Stimulated activated CD4-positive, alpha-beta T cell treated with anti-CD3 and anti-CD28 coated beads, Interleukin-2, amount 100 ng/mL, for 48 hours (primary cell): ENCODE data around the gene PCDHA3.
"Not testable (repeated sequence)": the region's sequence is repeated elsewhere in the genome, so short reads cannot be mapped to it uniquely, and the experiment has no call there.

Experiments
- DNase-seq, 2 donors: peaks; one replicate each; pipeline ENCODE4 v3.0.0-alpha.2; 2020

The PCDHA3 gene

DNA sequence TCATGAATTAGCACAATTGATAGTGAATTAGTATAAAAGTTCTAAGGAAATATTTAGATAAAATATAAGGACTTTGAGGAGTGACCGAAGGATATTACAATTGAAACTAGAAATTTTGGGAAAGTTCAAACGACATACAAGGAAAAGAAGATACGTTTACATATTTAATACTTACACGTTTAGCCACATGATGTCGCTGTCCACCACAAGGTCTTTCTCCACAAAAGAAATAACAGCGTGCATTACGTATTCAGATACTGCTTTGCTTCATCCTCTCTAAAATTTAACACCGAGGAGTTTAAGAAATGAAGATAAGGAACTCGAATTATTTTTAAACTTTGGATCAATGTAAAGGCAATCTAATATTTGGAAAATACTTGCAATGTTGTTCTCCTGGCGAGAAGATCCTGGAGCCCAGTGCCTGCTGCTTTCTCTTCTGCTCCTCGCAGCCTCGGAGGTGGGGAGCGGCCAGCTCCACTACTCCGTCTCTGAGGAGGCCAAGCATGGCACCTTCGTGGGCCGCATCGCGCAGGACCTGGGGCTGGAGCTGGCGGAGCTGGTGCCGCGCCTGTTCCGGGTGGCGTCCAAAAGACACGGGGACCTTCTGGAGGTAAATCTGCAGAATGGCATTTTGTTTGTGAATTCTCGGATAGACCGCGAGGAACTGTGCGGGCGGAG lies at the start of gene PCDHA3:
Gene PCDHA3, plus strand, starts transcription at position 242 of the 678 bp plus-strand sequence.
- DNase-seq: no peak

DNA sequence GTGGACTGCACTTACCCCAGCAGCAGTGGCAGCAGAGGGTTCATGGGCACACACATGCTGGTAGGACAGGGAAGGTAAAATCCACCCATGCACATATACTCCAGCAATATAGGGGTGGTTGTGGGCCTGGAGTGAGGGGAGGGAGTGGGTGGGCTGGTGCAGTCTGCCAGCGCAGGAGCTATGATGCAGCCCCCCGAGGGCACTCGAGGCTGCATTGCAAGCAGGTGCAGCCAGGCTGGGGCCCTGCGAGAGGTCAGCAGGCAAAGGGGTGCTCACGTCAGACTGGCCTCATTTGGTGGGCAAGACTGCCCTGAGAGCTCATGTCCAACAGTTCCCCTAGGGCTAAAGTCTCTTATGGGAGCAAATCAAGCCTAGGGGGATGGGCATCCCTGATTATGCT lies 47.3 kb upstream of the PCDHA3 start:
- no peak for DNase-seq

DNA sequence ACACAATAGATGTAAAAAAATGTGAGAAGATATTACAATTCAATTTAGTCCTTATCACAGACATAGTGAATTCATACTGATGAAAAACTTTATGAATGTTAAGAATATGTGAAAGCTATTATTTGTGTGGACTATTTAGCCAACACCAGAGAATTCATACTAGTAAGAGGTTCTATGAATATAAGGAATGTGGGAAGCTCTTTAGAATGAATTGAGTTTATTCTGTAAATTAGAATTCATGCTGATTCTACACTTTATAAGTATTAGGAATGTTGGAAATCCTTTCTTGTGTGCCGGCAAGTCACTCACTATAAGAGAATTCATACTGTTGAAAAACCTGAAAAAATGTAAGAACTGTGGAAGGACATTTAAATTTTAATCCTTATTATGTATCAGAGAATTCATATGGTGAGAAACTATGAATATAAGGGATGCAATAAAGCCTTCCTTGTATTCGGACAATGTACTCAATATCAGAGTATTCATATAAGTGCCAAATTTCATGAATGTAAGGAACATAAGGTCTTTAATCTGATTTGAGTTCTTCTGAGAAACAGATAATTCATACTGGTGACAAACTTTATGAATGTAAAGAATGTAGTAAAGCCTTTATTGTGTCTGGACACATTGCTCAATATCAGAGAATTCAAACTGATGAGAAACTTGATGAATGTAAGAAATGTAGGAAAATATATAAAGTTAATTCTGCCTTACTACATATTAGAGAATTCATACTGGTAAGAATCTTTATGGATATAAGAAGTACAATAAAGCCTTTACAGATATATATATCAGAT lies 36.5 kb upstream of the PCDHA3 start:
- no peak for DNase-seq

DNA sequence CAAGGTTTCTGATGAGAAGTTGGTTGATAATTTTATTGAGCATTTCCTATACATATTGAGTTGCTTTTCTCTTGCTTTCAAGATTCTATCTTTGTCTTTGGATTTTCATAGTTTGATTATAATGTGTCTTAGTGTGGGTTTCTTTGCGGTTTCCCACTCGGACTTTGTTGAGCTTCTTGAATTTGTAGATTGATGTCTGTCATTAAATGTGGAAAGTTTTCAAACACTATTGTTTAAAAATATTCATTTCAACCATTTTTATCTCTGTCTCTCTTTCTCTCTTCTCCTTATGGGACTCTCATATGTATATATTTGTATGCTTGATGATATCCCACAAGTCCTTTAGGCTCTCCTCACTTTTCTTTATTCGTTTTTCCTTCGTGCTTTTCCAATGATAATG lies 33.4 kb upstream of the PCDHA3 start:
- no peak for DNase-seq

DNA sequence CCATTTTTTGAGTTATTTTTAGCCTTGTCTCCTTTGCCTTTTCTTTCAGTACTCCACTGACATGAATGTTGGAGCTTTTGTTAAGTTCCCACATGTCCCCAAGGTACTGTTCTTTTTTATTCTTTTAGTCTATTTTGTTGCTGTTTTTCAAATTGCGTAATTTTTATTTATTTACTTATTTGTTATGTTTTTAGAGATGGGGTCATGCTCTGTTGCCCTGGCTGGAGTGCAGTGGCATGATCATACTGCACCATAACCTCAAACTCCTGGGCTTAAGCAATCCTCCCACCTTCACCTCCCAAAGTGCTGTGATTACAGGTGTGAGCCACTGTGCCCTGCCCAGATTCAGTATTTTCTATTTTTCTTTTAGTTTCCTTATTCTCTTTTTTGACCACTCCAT lies 20.3 kb upstream of the PCDHA3 start:
- DNase-seq: no peak

DNA sequence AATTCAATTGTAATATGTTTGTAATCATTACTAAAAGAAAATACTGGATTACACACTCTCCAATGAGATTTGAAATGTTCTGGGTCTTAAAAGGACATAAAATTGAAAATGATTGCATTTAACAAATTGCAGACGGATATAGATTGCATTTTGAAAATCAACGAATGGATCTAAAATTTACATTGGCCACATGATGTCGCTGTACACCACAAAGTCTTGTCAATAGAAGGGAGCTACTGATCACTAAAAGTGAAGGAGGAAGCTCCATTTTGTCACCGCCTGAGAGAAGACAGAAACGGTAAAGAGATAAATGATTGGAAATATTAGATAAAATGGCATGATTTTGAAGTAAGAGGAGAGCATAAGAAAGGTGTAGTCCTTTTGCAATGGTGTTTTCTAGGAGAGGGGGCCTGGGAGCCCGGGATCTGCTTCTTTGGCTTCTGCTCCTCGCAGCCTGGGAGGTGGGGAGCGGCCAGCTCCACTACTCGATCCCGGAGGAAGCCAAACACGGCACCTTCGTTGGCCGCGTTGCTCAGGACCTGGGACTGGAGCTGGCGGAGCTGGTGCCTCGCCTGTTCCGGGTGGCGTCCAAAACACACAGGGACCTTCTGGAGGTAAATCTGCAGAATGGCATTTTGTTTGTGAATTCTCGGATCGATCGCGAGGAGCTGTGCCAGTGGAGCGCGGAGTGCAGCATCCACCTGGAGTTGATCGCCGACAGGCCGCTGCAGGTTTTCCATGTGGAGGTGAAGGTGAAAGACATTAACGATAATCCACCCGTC lies 14.8 kb upstream of the PCDHA3 start, which contains the start of gene PCDHA1:
Gene PCDHA1, plus strand, starts transcription at position 236 of the 782 bp plus-strand sequence.
- DNase-seq: no peak

DNA sequence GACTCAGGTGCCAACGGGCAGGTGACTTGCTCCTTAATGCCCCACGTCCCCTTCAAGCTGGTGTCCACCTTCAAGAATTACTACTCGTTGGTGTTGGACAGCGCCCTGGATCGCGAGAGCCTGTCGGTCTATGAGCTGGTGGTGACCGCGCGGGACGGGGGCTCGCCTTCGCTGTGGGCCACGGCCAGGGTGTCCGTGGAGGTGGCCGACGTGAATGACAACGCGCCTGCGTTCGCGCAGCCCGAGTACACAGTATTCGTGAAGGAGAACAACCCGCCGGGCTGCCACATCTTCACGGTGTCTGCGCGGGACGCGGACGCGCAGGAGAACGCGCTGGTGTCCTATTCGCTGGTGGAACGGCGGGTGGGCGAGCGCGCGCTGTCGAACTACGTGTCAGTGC lies 13.4 kb upstream of the PCDHA3 start:
- DNase-seq: not testable (repeated sequence)

DNA sequence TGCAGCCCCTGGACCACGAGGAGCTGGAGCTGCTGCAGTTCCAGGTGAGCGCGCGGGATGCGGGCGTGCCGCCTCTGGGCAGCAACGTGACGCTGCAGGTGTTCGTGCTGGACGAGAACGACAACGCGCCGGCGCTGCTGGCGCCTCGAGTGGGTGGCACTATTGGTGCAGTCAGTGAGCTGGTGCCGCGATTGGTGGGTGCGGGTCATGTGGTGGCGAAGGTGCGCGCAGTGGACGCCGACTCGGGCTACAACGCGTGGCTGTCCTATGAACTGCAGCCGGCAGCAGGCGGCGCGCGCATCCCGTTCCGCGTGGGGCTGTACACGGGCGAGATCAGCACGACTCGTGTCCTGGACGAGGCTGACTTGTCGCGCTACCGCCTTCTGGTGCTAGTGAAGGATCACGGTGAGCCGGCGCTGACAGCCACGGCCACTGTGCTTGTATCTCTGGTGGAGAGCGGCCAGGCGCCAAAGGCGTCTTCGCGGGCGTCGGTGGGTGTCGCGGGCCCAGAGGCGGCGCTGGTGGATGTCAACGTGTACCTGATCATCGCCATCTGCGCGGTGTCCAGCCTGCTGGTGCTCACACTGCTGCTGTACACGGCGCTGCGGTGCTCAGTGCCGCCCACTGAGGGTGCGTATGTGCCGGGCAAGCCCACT lies 12.9 kb upstream of the PCDHA3 start:
- not testable (repeated sequence) for DNase-seq

DNA sequence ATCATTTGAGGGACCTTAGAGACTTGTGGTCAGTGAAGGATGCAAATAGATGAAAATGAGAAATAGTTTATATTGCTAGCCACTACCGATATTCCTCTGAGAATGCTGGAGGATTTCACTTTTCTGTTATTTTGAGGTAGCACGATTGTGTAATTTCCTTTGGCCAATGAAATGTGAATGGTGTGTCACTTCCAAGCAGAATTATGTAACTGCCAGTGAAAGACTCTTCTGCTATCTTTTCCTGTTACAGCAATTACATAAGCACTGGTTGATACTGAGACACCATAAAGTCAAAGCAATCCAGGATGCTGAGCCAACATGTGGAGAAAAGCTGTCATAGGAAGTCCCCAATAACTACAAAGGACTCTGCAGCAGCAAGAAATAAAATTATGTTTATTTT lies 9.8 kb upstream of the PCDHA3 start:
- no peak for DNase-seq

DNA sequence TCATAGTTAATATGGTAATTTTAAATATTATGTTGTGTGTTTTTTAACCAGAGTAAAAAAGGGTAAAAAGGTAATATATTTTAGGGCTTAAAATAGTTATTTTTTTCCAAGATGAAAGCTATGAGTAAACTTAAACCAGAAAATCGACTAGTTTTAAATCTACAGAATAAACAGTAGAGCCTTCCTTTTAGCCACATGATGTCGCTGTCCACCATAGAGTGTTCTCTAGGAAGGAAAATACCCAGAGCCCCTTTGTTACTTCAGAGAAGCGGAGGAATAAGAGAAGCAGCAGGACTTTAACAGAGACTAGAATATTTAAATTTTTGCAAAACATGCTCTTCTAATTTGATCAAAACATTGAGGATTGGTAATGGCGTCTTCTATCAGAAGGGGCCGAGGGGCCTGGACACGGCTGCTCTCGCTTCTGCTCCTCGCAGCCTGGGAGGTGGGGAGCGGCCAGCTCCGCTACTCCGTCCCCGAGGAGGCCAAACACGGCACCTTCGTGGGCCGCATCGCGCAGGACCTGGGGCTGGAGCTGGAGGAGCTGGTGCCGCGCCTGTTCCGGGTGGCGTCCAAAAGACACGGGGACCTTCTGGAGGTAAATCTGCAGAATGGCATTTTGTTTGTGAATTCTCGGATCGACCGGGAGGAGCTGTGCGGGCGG lies 6.1 kb upstream of the PCDHA3 start, which contains the start of gene PCDHA2:
Gene PCDHA2, plus strand, starts transcription at position 258 of the 664 bp plus-strand sequence.
- DNase-seq: no peak

DNA sequence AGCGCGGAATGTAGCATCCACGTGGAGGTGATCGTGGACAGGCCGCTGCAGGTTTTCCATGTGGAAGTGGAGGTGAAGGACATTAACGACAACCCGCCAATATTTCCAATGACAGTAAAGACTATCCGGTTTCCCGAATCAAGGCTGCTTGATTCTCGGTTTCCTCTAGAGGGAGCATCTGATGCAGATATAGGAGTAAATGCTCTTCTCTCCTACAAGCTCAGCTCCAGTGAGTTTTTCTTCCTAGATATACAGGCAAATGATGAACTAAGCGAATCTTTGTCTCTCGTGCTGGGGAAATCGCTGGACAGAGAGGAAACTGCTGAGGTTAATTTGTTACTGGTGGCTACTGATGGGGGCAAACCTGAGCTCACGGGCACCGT lies 5.6 kb upstream of the PCDHA3 start:
- no peak for DNase-seq

DNA sequence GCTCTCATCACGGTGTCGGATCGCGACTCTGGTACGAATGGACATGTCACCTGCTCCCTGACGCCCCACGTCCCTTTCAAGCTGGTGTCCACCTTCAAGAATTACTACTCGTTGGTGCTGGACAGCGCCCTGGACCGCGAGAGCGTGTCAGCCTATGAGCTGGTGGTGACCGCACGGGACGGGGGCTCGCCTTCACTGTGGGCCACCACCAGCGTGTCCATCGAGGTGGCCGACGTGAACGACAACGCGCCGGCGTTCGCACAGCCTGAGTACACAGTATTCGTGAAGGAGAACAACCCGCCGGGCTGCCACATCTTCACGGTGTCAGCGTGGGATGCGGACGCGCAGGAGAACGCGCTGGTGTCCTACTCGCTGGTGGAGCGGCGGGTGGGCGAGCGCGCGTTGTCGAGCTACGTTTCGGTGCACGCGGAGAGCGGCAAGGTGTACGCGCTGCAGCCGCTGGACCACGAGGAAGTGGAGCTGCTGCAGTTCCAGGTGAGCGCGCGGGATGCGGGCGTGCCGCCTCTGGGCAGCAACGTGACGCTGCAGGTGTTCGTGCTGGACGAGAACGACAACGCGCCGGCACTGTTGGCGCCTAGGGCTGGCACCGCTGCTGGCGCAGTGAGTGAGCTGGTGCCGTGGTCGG lies 4.7 kb upstream of the PCDHA3 start:
- not testable (repeated sequence) for DNase-seq

DNA sequence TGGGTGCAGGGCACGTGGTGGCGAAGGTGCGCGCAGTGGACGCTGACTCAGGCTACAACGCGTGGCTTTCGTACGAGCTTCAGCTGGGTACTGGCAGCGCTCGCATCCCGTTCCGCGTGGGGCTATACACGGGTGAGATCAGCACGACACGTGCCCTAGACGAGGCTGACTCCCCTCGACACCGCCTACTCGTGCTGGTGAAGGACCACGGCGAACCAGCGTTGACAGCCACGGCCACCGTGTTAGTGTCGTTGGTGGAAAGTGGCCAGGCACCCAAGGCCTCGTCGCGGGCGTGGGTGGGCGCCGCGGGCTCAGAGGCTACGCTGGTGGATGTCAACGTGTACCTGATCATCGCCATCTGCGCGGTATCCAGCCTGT lies 4.2 kb upstream of the PCDHA3 start:
- no peak for DNase-seq

DNA sequence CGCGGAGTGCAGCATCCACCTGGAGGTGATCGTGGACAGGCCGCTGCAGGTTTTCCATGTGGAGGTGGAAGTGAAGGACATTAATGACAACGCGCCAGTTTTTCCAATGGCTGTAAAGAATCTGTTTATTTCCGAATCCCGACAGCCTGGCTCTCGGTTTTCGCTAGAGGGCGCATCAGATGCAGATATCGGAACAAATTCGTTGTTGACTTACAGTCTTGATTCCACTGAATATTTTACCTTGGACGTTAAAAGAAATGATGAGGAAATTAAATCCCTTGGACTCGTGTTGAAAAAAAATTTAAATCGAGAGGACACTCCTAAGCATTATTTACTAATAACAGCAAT lies 611 bp downstream of the PCDHA3 start:
- no peak for DNase-seq

DNA sequence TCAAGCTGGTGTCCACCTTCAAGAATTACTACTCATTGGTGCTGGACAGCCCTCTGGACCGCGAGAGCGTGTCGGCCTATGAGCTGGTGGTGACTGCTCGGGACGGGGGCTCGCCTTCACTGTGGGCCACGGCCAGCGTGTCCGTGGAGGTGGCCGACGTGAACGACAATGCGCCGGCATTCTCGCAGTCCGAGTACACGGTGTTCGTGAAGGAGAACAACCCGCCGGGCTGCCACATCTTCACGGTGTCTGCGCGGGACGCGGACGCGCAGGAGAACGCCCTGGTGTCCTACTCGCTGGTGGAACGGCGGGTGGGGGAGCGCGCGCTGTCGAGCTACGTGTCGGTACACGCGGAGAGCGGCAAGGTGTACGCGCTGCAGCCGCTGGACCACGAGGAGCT lies 1.5 kb downstream of the PCDHA3 start:
- DNase-seq: not testable (repeated sequence)

DNA sequence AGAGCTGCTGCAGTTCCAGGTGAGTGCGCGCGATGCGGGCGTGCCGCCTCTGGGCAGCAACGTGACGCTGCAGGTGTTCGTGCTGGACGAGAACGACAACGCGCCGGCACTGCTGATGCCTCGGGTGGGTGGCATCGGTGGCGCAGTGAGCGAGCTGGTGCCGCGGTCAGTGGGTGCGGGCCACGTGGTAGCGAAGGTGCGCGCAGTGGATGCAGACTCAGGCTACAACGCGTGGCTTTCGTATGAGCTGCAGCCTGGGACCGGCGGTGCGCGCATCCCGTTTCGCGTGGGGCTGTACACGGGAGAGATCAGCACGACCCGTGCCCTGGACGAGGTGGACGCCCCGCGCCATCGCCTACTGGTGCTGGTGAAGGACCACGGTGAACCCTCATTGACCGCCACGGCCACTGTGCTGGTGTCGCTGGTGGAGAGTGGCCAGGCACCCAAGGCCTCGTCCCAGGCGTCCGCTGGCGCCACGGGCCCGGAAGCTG lies 2.0 kb downstream of the PCDHA3 start:
- DNase-seq: no peak

DNA sequence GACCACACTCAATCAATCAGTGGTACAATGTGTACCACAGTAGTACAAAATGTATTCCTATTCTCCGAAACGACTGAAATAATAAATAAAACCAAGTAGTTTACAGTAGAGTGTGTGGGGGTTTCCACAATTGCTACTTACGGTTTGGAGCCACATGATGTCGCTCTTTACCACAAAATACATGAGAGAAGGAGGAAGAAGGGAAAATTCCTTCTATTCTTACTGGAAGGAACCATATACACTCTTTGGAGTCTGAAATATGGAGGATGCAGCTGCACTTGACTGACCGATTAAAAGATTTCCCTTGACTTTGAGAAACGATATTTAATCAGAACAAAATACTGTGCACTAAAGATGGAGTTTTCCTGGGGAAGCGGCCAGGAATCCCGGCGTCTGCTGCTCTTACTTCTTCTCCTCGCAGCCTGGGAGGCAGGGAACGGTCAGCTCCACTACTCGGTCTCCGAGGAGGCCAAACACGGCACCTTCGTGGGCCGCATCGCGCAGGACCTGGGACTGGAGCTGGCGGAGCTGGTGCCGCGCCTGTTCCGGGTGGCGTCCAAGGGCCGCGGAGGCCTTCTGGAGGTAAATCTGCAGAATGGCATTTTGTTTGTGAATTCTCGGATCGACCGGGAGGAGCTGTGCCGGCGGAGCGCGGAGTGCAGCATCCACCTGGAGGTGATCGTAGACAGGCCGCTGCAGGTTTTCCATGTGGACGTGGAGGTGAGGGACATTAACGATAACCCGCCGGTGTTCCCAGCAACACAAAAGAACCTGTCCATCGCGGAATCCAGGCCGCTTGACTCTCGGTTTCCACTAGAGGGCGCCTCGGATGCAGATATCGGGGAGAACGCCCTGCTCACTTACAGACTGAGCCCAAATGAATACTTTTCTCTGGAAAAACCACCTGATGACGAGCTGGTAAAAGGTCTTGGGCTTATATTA lies 6.2 kb downstream of the PCDHA3 start, which contains the start of gene PCDHA4:
Gene PCDHA4, plus strand, starts transcription at position 235 of the 942 bp plus-strand sequence.
- DNase-seq: peak; percentile 7 to 31

DNA sequence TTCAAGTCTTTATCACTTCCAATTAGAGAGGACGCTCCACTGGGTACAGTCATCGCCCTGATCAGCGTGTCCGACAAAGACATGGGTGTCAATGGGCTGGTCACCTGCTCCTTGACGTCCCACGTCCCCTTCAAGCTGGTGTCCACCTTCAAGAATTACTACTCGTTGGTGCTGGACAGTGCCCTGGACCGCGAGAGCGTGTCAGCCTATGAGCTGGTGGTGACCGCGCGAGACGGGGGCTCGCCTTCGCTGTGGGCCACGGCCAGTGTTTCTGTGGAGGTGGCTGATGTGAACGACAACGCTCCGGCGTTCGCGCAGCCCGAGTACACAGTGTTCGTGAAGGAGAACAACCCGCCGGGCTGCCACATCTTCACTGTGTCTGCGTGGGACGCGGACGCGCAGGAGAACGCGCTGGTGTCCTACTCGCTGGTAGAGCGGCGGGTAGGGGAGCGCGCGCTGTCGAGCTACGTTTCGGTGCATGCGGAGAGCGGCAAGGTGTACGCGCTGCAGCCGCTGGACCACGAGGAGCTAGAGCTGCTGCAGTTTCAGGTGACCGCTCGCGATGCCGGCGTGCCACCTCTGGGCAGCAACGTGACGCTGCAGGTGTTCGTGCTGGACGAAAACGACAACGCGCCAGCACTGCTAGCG lies 7.5 kb downstream of the PCDHA3 start:
- DNase-seq: not testable (repeated sequence)

DNA sequence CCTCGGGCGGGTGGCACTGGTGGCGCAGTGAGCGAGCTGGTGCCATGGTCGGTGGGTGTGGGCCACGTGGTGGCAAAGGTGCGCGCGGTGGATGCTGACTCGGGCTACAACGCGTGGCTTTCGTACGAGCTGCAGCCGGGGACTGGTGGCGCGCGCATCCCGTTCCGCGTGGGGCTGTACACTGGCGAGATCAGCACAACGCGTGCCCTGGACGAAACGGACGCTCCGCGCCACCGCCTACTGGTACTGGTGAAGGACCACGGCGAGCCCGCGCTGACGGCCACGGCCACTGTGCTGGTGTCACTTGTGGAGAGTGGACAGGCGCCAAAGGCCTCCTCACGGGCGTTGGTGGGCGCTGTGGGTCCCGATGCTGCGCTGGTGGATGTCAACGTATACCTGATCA lies 8.0 kb downstream of the PCDHA3 start:
- DNase-seq: no peak
